GM12878 (cell line): ENCODE data around the gene CKS1B. TPM values are rescaled to one million over a fixed set of nuclear protein-coding genes. Genes with fewer than 3 reads are reported as not detected.

Experiments used
- microRNA-seq: library from miRNA; unstranded; fragments of <30 nt; microRNA quantifications from one replicate; pipeline ENCODE4, GENCODE V29; 2018
- polyA plus RNA-seq, 11 experiments: library from polyadenylated mRNA; depleted of rRNA in 4 of 11; unstranded in 6 of 11; stranded (reverse) in 5 of 11; fragments of >200 nt; fragmentation: Nextera tagmentation in 4 of 11; fragmentation: Illumina TruSeq in 1 of 11; extraction: Ambion mirVana in 4 of 11; extraction: Trizol in 1 of 11; gene quantifications; 1 replicate in 1 of 11; 2 replicates in 10 of 11; pipeline versions ENCODE4 v1.2.1 to v1.2.3, GENCODE V29; 2011 to 2016; ENCODE audit warnings: inconsistent platforms in 2 of 11, missing spikeins in 2 of 11, low read depth in 1 of 11
- small RNA-seq: library from RNA; depleted of rRNA; stranded (forward); fragments of <200 nt; gene quantifications from one replicate; pipeline ENCODE3, GENCODE V24; 2014
- total RNA-seq, 4 experiments: library from RNA; depleted of rRNA in 3 of 4; stranded (reverse); fragments of >200 nt in 3 of 4; fragmentation: Illumina TruSeq in 1 of 4; extraction: Trizol in 1 of 4; gene quantifications; 2 replicates each; pipeline versions ENCODE4 v1.2.1 to v1.2.3, GENCODE V29; 2013 to 2021
- TF ChIP-seq, protein P1 (sequence below): IDR thresholded peaks from 2 replicates; pipeline ENCODE4 v1.6.1; 2011; ENCODE audit warnings: borderline replicate concordance, low read depth, mild to moderate bottlenecking, moderate library complexity, mixed read lengths, low read length; ENCODE audit not compliant: insufficient read depth; ENCODE audit errors: extremely low read length

The CKS1B gene
- total and polyA plus RNA-seq, 10 of the 15 experiments (the other 5 are each of a cell fraction or from before 2014, with no cell fraction given) = 125 to 608 (median 364) TPM

DNA sequence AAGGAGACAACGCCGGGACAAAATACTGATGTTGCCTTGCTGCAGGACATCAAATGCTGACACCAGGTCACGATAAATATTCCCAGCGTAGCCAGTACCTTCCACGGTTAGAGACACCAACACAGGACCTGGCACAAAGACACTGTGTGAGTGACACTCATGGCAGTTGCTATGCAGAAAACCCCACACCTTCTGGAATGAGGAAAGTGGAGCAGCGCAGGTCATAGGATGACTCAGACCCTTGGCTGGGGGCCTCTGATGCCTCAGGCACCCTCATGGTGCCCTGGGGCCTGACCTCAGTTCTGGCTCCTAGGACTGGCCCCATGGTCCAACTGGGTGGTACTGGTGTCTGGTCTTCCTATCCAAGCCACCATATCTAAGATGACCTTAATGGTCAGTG lies 52.1 kb downstream of the CKS1B start (continued):
- TF ChIP-seq, protein P1, sequence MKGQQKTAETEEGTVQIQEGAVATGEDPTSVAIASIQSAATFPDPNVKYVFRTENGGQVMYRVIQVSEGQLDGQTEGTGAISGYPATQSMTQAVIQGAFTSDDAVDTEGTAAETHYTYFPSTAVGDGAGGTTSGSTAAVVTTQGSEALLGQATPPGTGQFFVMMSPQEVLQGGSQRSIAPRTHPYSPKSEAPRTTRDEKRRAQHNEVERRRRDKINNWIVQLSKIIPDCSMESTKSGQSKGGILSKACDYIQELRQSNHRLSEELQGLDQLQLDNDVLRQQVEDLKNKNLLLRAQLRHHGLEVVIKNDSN = no peak

Small RNAs within 50 kb of the gene (microRNA-seq; reads per million reads assigned to microRNA genes)
- gene MIR4258 = 2.4 reads per million, percentile 9 among the genes with 10 or more reads in this experiment

Small RNAs within 50 kb of the gene (small RNA-seq; reads per million reads assigned to genes)
- gene MIR4258 (not detected), gene RF00017 (not detected)

Other genes with a start within 250 kb of the CKS1B start
Only the 7 nearest of the 20 such genes appear.
- 20.8 and 23.8 TPM in 2 replicates for gene PMVK, start 38.0 kb upstream of the CKS1B start, total RNA-seq (2014; rRNA removed)
- gene PMVK, start 38.0 kb upstream of the CKS1B start, total RNA-seq (2014; rRNA removed; fragmentation: Illumina TruSeq; extraction: Trizol) = 33.2 and 33.3 TPM in 2 replicates
- gene PMVK, start 38.0 kb upstream of the CKS1B start, total RNA-seq (2021) = 72.5 and 74.7 TPM in 2 replicates
- gene PMVK, start 38.0 kb upstream of the CKS1B start, polyA plus RNA-seq (2011; rRNA removed) = 42.8 and 65.7 TPM in 2 replicates
- 15.1 and 31.1 TPM in 2 replicates for gene PMVK, start 38.0 kb upstream of the CKS1B start, polyA plus RNA-seq (2014; fragmentation: Illumina TruSeq; extraction: Trizol)
- gene PMVK, start 38.0 kb upstream of the CKS1B start, polyA plus RNA-seq (2014; fragmentation: Nextera tagmentation; extraction: Ambion mirVana) = 10 to 100 TPM in 1 of 2 experiments, 1 to 10 TPM in 1; 6.0 to 28.8 TPM
- 90.4 and 94.3 TPM in 2 replicates for gene PMVK, start 38.0 kb upstream of the CKS1B start, polyA plus RNA-seq (2014; rRNA removed)
- 100 to 1,000 TPM; 118 to 121 TPM for gene PMVK, start 38.0 kb upstream of the CKS1B start, polyA plus RNA-seq (2016; fragmentation: Nextera tagmentation; extraction: Ambion mirVana)
- gene PBXIP1, start 18.6 kb upstream of the CKS1B start, total RNA-seq (2014; rRNA removed) = 25.6 and 26.8 TPM in 2 replicates
- gene PBXIP1, start 18.6 kb upstream of the CKS1B start, total RNA-seq (2014; rRNA removed; fragmentation: Illumina TruSeq; extraction: Trizol) = 14.3 and 15.6 TPM in 2 replicates
- gene PBXIP1, start 18.6 kb upstream of the CKS1B start, total RNA-seq (2021) = 21.1 and 24.6 TPM in 2 replicates
- gene PBXIP1, start 18.6 kb upstream of the CKS1B start, polyA plus RNA-seq (2011; rRNA removed) = 15.0 and 20.9 TPM in 2 replicates
- 8.0 and 15.2 TPM in 2 replicates for gene PBXIP1, start 18.6 kb upstream of the CKS1B start, polyA plus RNA-seq (2014; fragmentation: Illumina TruSeq; extraction: Trizol)
- gene PBXIP1, start 18.6 kb upstream of the CKS1B start, polyA plus RNA-seq (2014; fragmentation: Nextera tagmentation; extraction: Ambion mirVana) = 1 to 10 TPM in 1 of 2 experiments, under 1 TPM in 1; 0.63 to 2.0 TPM
- 22.4 and 22.9 TPM in 2 replicates for gene PBXIP1, start 18.6 kb upstream of the CKS1B start, polyA plus RNA-seq (2014; rRNA removed)
- gene PBXIP1, start 18.6 kb upstream of the CKS1B start, polyA plus RNA-seq (2016; fragmentation: Nextera tagmentation; extraction: Ambion mirVana) = 10 to 100 TPM; 12.2 to 13.7 TPM
- gene PYGO2, start 12.9 kb upstream of the CKS1B start, total RNA-seq (2014; rRNA removed) = 21.1 and 21.9 TPM in 2 replicates
- 12.4 and 12.9 TPM in 2 replicates for gene PYGO2, start 12.9 kb upstream of the CKS1B start, total RNA-seq (2014; rRNA removed; fragmentation: Illumina TruSeq; extraction: Trizol)
- gene PYGO2, start 12.9 kb upstream of the CKS1B start, total RNA-seq (2021) = 32.9 and 33.8 TPM in 2 replicates
- gene PYGO2, start 12.9 kb upstream of the CKS1B start, polyA plus RNA-seq (2011; rRNA removed) = 14.4 and 22.8 TPM in 2 replicates
- 19.8 and 24.2 TPM in 2 replicates for gene PYGO2, start 12.9 kb upstream of the CKS1B start, polyA plus RNA-seq (2014; fragmentation: Illumina TruSeq; extraction: Trizol)
- 1 to 10 TPM; 8.1 to 8.3 TPM for gene PYGO2, start 12.9 kb upstream of the CKS1B start, polyA plus RNA-seq (2014; fragmentation: Nextera tagmentation; extraction: Ambion mirVana)
- gene PYGO2, start 12.9 kb upstream of the CKS1B start, polyA plus RNA-seq (2014; rRNA removed) = 27.8 and 30.0 TPM in 2 replicates
- 10 to 100 TPM; 27.8 to 28.0 TPM for gene PYGO2, start 12.9 kb upstream of the CKS1B start, polyA plus RNA-seq (2016; fragmentation: Nextera tagmentation; extraction: Ambion mirVana)
- gene SHC1, start 3.9 kb upstream of the CKS1B start, total RNA-seq (2014; rRNA removed) = 22.2 and 24.7 TPM in 2 replicates
- 15.1 and 16.7 TPM in 2 replicates for gene SHC1, start 3.9 kb upstream of the CKS1B start, total RNA-seq (2014; rRNA removed; fragmentation: Illumina TruSeq; extraction: Trizol)
- 36.5 and 38.3 TPM in 2 replicates for gene SHC1, start 3.9 kb upstream of the CKS1B start, total RNA-seq (2021)
- 25.8 and 49.3 TPM in 2 replicates for gene SHC1, start 3.9 kb upstream of the CKS1B start, polyA plus RNA-seq (2011; rRNA removed)
- gene SHC1, start 3.9 kb upstream of the CKS1B start, polyA plus RNA-seq (2014; fragmentation: Illumina TruSeq; extraction: Trizol) = 47.3 and 67.3 TPM in 2 replicates
- gene SHC1, start 3.9 kb upstream of the CKS1B start, polyA plus RNA-seq (2014; fragmentation: Nextera tagmentation; extraction: Ambion mirVana) = 1 to 10 TPM; 2.6 to 3.7 TPM
- 35.0 and 35.4 TPM in 2 replicates for gene SHC1, start 3.9 kb upstream of the CKS1B start, polyA plus RNA-seq (2014; rRNA removed)
- gene SHC1, start 3.9 kb upstream of the CKS1B start, polyA plus RNA-seq (2016; fragmentation: Nextera tagmentation; extraction: Ambion mirVana) = 10 to 100 TPM; 24.9 to 25.5 TPM
- gene FLAD1, start 8.7 kb downstream of the CKS1B start, total RNA-seq (2014; rRNA removed) = 64.2 and 68.7 TPM in 2 replicates
- 41.4 and 41.9 TPM in 2 replicates for gene FLAD1, start 8.7 kb downstream of the CKS1B start, total RNA-seq (2014; rRNA removed; fragmentation: Illumina TruSeq; extraction: Trizol)
- 53.6 and 61.5 TPM in 2 replicates for gene FLAD1, start 8.7 kb downstream of the CKS1B start, total RNA-seq (2021)
- 22.0 and 39.2 TPM in 2 replicates for gene FLAD1, start 8.7 kb downstream of the CKS1B start, polyA plus RNA-seq (2011; rRNA removed)
- 29.9 and 51.6 TPM in 2 replicates for gene FLAD1, start 8.7 kb downstream of the CKS1B start, polyA plus RNA-seq (2014; fragmentation: Illumina TruSeq; extraction: Trizol)
- gene FLAD1, start 8.7 kb downstream of the CKS1B start, polyA plus RNA-seq (2014; fragmentation: Nextera tagmentation; extraction: Ambion mirVana) = 10 to 100 TPM; 22.9 to 30.1 TPM
- gene FLAD1, start 8.7 kb downstream of the CKS1B start, polyA plus RNA-seq (2014; rRNA removed) = 78.7 and 85.7 TPM in 2 replicates
- gene FLAD1, start 8.7 kb downstream of the CKS1B start, polyA plus RNA-seq (2016; fragmentation: Nextera tagmentation; extraction: Ambion mirVana) = 10 to 100 TPM; 82.5 to 93.4 TPM
- 0.93 and 1.1 TPM in 2 replicates for gene LENEP, start 18.9 kb downstream of the CKS1B start, total RNA-seq (2014; rRNA removed)
- 0.27 and 0.88 TPM in 2 replicates for gene LENEP, start 18.9 kb downstream of the CKS1B start, total RNA-seq (2014; rRNA removed; fragmentation: Illumina TruSeq; extraction: Trizol)
- 0.40 and 0.64 TPM in 2 replicates for gene LENEP, start 18.9 kb downstream of the CKS1B start, total RNA-seq (2021)
- gene LENEP, start 18.9 kb downstream of the CKS1B start, polyA plus RNA-seq (2011; rRNA removed) = not detected in 2 replicates
- gene LENEP, start 18.9 kb downstream of the CKS1B start, polyA plus RNA-seq (2014; fragmentation: Illumina TruSeq; extraction: Trizol) = not detected in 2 replicates
- not detected for gene LENEP, start 18.9 kb downstream of the CKS1B start, polyA plus RNA-seq (2014; fragmentation: Nextera tagmentation; extraction: Ambion mirVana)
- gene LENEP, start 18.9 kb downstream of the CKS1B start, polyA plus RNA-seq (2014; rRNA removed) = not detected in 2 replicates
- gene LENEP, start 18.9 kb downstream of the CKS1B start, polyA plus RNA-seq (2016; fragmentation: Nextera tagmentation; extraction: Ambion mirVana) = not detected
- gene ZBTB7B, start 28.1 kb downstream of the CKS1B start, total RNA-seq (2014; rRNA removed) = 26.8 and 28.1 TPM in 2 replicates
- gene ZBTB7B, start 28.1 kb downstream of the CKS1B start, total RNA-seq (2014; rRNA removed; fragmentation: Illumina TruSeq; extraction: Trizol) = 13.1 and 13.4 TPM in 2 replicates
- 42.0 and 44.9 TPM in 2 replicates for gene ZBTB7B, start 28.1 kb downstream of the CKS1B start, total RNA-seq (2021)
- gene ZBTB7B, start 28.1 kb downstream of the CKS1B start, polyA plus RNA-seq (2011; rRNA removed) = 9.1 and 20.6 TPM in 2 replicates
- gene ZBTB7B, start 28.1 kb downstream of the CKS1B start, polyA plus RNA-seq (2014; fragmentation: Illumina TruSeq; extraction: Trizol) = 2.8 and 9.2 TPM in 2 replicates
- under 1 TPM; 0.11 to 0.13 TPM for gene ZBTB7B, start 28.1 kb downstream of the CKS1B start, polyA plus RNA-seq (2014; fragmentation: Nextera tagmentation; extraction: Ambion mirVana)
- 33.0 and 33.5 TPM in 2 replicates for gene ZBTB7B, start 28.1 kb downstream of the CKS1B start, polyA plus RNA-seq (2014; rRNA removed)
- 1 to 10 TPM; 2.6 to 3.1 TPM for gene ZBTB7B, start 28.1 kb downstream of the CKS1B start, polyA plus RNA-seq (2016; fragmentation: Nextera tagmentation; extraction: Ambion mirVana)